Lung (tissue), 12 donors: ENCODE measurements around the gene BMPER. TPM values are rescaled to one million over a fixed set of nuclear protein-coding genes. Genes with fewer than 3 reads are reported as not detected.

ENCODE experiments used
- ATAC-seq: fragments of 200-7000 bp; cut with Tn5 transposase; one replicate; pipeline ENCODE4 v1.9.1; 2020; ENCODE audit warnings: moderate number of reproducible peaks; ENCODE audit not compliant: insufficient read depth, low FRiP score
- DNase-seq, 3 donors: peaks; one replicate each; pipeline ENCODE4 v3.0.0-alpha.2; 2013 to 2017
- H3K27ac ChIP-seq, 2 donors: one replicate each; pipeline ENCODE4 v1.5.1; 2013; ENCODE audit warnings: mild to moderate bottlenecking in 2 of 2, moderate library complexity in 2 of 2, control low read depth in 1 of 2, inconsistent platforms in 1 of 2, low read depth in 1 of 2, low read length in 1 of 2
- H3K27me3 ChIP-seq, 3 donors: one replicate each; pipeline ENCODE4 v1.5.1; 2013; ENCODE audit warnings: low read length in 2 of 3; ENCODE audit not compliant: control insufficient read depth in 3 of 3, insufficient read depth in 3 of 3
- H3K36me3 ChIP-seq, 4 donors: one replicate each; pipeline ENCODE4 v1.5.1; 2013; ENCODE audit warnings: low read length in 4 of 4, mild to moderate bottlenecking in 1 of 4, moderate library complexity in 1 of 4; ENCODE audit not compliant: control insufficient read depth in 4 of 4, insufficient read depth in 4 of 4
- H3K4me1 ChIP-seq, 5 donors: one replicate each; pipeline ENCODE4 v1.5.1; 2013; ENCODE audit warnings: low read length in 5 of 5, mild to moderate bottlenecking in 2 of 5, moderate library complexity in 1 of 5; ENCODE audit not compliant: control insufficient read depth in 5 of 5, insufficient read depth in 5 of 5
- H3K4me3 ChIP-seq: one replicate; pipeline ENCODE4 v1.5.1; 2013; ENCODE audit warnings: mild to moderate bottlenecking, control low read depth, moderate library complexity
- H3K9ac ChIP-seq, 2 donors: one replicate each; pipeline ENCODE4 v1.5.1; 2013; ENCODE audit warnings: low read length in 2 of 2, control low read depth in 1 of 2; ENCODE audit not compliant: insufficient read depth in 1 of 2
- H3K9me3 ChIP-seq, 4 donors: one replicate each; pipeline ENCODE4 v1.5.1; 2013; ENCODE audit warnings: low read length in 3 of 4, mild to moderate bottlenecking in 1 of 4, moderate library complexity in 1 of 4; ENCODE audit not compliant: control insufficient read depth in 4 of 4, insufficient read depth in 3 of 4
- WGBS, 2 donors: extraction: QIAGEN DNeasy Blood & Tissue Kit; methylation state at CpG; one replicate each; pipeline ENCODE4 v1.1.7; 2013; 5-methylcytosine and 5-hydroxymethylcytosine counted together
- polyA plus RNA-seq, 2 donors: library from polyadenylated mRNA; stranded (reverse); fragments of 200-250 nt; gene quantifications; one replicate each; pipeline ENCODE4 v1.2.1, GENCODE V29; 2013
- total RNA-seq, 2 donors: library from RNA; depleted of rRNA in 1 of 2; stranded (reverse); fragments of >200 nt in 1 of 2; gene quantifications; one replicate each; pipeline ENCODE4 v1.2.1, GENCODE V29; 2014 to 2021
- TF ChIP-seq, protein P1 (sequence below): IDR thresholded peaks from 2 replicates; pipeline ENCODE4 v1.5.1; 2012; ENCODE audit warnings: mild to moderate bottlenecking; ENCODE audit errors: control extremely low read depth, extremely low read depth
- donor health status: control.
- donor health status: control.
- donor health status: Bipolar disorder and iron deficiency.
- donor health status: healthy.
- donor health status: DM: yes; HTN: yes; CAD: no.

BMPER gene
- total and polyA plus RNA-seq, 4 donors = 3.7 to 51.0 (median 9.0) TPM

GRCh38 chr7:33923440-33924229, 18.3 kb downstream of the BMPER start:
- Histone ChIP-seq H3K9ac (no peak overlapping the region), H3K27me3 (no peaks in the 10 kb centered on the region), H3K9me3 (peaks cover 0 to 1% (median 0%) of the 10 kb centered on the region in 4 donors), H3K27ac (no peak overlapping the region), H3K36me3 (peaks cover 0 to 21% (median 10%) of the 10 kb centered on the region in 4 donors), H3K4me3 (no peak overlapping the region), H3K4me1 (peaks cover 0 to 5% (median 0%) of the 10 kb centered on the region in 5 donors)
- TF ChIP-seq, protein P1, sequence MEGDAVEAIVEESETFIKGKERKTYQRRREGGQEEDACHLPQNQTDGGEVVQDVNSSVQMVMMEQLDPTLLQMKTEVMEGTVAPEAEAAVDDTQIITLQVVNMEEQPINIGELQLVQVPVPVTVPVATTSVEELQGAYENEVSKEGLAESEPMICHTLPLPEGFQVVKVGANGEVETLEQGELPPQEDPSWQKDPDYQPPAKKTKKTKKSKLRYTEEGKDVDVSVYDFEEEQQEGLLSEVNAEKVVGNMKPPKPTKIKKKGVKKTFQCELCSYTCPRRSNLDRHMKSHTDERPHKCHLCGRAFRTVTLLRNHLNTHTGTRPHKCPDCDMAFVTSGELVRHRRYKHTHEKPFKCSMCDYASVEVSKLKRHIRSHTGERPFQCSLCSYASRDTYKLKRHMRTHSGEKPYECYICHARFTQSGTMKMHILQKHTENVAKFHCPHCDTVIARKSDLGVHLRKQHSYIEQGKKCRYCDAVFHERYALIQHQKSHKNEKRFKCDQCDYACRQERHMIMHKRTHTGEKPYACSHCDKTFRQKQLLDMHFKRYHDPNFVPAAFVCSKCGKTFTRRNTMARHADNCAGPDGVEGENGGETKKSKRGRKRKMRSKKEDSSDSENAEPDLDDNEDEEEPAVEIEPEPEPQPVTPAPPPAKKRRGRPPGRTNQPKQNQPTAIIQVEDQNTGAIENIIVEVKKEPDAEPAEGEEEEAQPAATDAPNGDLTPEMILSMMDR = no peak
- no peak for DNase-seq
- no peak for ATAC-seq
- 91 to 92% methylated on average over 5 of the region's 5 CpGs for WGBS, 2 donors

- peaks cover 0 to 2% (median 0%) of the 10 kb centered on the region in 5 donors for H3K4me1 ChIP-seq
- no peaks in the 10 kb centered on the region for H3K27me3 ChIP-seq
- H3K4me3 ChIP-seq = no peak overlapping the region
- peaks cover 0 to 1% (median 0%) of the 10 kb centered on the region in 4 donors for H3K9me3 ChIP-seq
- 86% methylated on average over 3 of the region's 3 CpGs for WGBS, 2 donors
- TF ChIP-seq, protein P1 = no peak
- no peak for DNase-seq
- no peak for ATAC-seq
- no peak overlapping the region for H3K9ac ChIP-seq
- peaks cover 0 to 21% (median 8%) of the 10 kb centered on the region in 4 donors for H3K36me3 ChIP-seq
- H3K27ac ChIP-seq = no peak overlapping the region
Measured at GRCh38 chr7:33926535-33926934, 21.2 kb downstream of the BMPER start.

GRCh38 chr7:33928986-33929385, 23.6 kb downstream of the BMPER start:
- TF ChIP-seq, protein P1 = no peak
- H3K4me1 ChIP-seq = peaks cover 0 to 17% (median 0%) of the 10 kb centered on the region in 5 donors
- DNase-seq (no peak), ATAC-seq (no peak)
- H3K9ac ChIP-seq = no peak overlapping the region
- H3K27ac ChIP-seq = no peak overlapping the region
- H3K36me3 ChIP-seq = peaks cover 0 to 18% (median 3%) of the 10 kb centered on the region in 4 donors
- 85 to 90% methylated on average over 7 of the region's 7 CpGs for WGBS, 2 donors
- H3K27me3 ChIP-seq = no peaks in the 10 kb centered on the region
- H3K4me3 ChIP-seq = no peak overlapping the region
- peaks cover 0 to 1% (median 0%) of the 10 kb centered on the region in 4 donors for H3K9me3 ChIP-seq
